GM19328 (cell line): ENCODE data around the gene SOBP.

Source experiments
- ATAC-seq: cut with Tn5 transposase; IDR thresholded peaks from one replicate; pipeline ENCODE4 v1.9.1; 2021; ENCODE audit warnings: mild to moderate bottlenecking, moderate library complexity; ENCODE audit not compliant: unreplicated experiment

The SOBP gene

GRCh38 chr6:107674995-107675738 is 185.2 kb downstream of the SOBP start:
- peak; percentile 83 for ATAC-seq

- ATAC-seq, result no peak
Observed at GRCh38 chr6:107676042-107676441, 186.1 kb downstream of the SOBP start.

GRCh38 chr6:107677399-107677798 is 187.5 kb downstream of the SOBP start:
- no peak for ATAC-seq

GRCh38 chr6:107679457-107679856 is 189.5 kb downstream of the SOBP start:
- ATAC-seq, result no peak

- ATAC-seq, result no peak
Observed at GRCh38 chr6:107682721-107683120, 192.8 kb downstream of the SOBP start.

- no peak for ATAC-seq
Observed at GRCh38 chr6:107683183-107683582, 193.3 kb downstream of the SOBP start.

GRCh38 chr6:107684996-107685395 is 195.1 kb downstream of the SOBP start:
- no peak for ATAC-seq

- no peak for ATAC-seq
Observed at GRCh38 chr6:107689190-107689589, 199.3 kb downstream of the SOBP start.

GRCh38 chr6:107689951-107690642 is 200.2 kb downstream of the SOBP start:
- ATAC-seq, result no peak

GRCh38 chr6:107690643-107691061 is 200.7 kb downstream of the SOBP start:
- ATAC-seq, result no peak

GRCh38 chr6:107691062-107691751 is 201.3 kb downstream of the SOBP start:
- no peak for ATAC-seq

GRCh38 chr6:107692351-107692750 is 202.4 kb downstream of the SOBP start:
- no peak for ATAC-seq

GRCh38 chr6:107695061-107695720 is 205.3 kb downstream of the SOBP start:
- ATAC-seq, result no peak

GRCh38 chr6:107697682-107698081 is 207.8 kb downstream of the SOBP start:
- ATAC-seq, result no peak

- ATAC-seq, result no peak
Observed at GRCh38 chr6:107698146-107698545, 208.2 kb downstream of the SOBP start.

GRCh38 chr6:107699254-107699653 is 209.3 kb downstream of the SOBP start:
- ATAC-seq, result no peak

- no peak for ATAC-seq
Observed at GRCh38 chr6:107699697-107700325, 209.9 kb downstream of the SOBP start.

- ATAC-seq, result no peak
Observed at GRCh38 chr6:107703606-107704005, 213.7 kb downstream of the SOBP start.

GRCh38 chr6:107704347-107705013 is 214.6 kb downstream of the SOBP start:
- ATAC-seq, result no peak

GRCh38 chr6:107706516-107707115 is 216.7 kb downstream of the SOBP start:
- no peak for ATAC-seq
